OCI-M2 (cell line): ENCODE measurements around the gene MYH9.
"Not testable (repeated sequence)": the region's sequence is repeated elsewhere in the genome, so short reads cannot be mapped to it uniquely, and the experiment has no call there.

ENCODE experiments used
- DNase-seq: peaks from one replicate; lab custom pipeline; 2025; ENCODE audit not compliant: unreplicated experiment; lab: John Stamatoyannopoulos, UW

Gene MYH9

GRCh38 chr22:36253523-36254490 lies 134.0 kb downstream of the MYH9 start:
- no peak for DNase-seq

- no peak for DNase-seq
Measured at GRCh38 chr22:36252754-36253522, 134.8 kb downstream of the MYH9 start, which contains the start of gene APOL1. Gene APOL1 (plus strand): TSS chr22:36253133. CDS start chr22:36254956, 1,823 bp downstream.

- DNase-seq: not testable (repeated sequence)
Measured at GRCh38 chr22:36251979-36252608, 135.7 kb downstream of the MYH9 start.

- not testable (repeated sequence) for DNase-seq
Measured at GRCh38 chr22:36250292-36250960, 137.3 kb downstream of the MYH9 start.

GRCh38 chr22:36249160-36249559 lies 138.6 kb downstream of the MYH9 start:
- no peak for DNase-seq

- no peak for DNase-seq
Measured at GRCh38 chr22:36247955-36248354, 139.8 kb downstream of the MYH9 start.

- DNase-seq: no peak
Measured at GRCh38 chr22:36246718-36247117, 141.0 kb downstream of the MYH9 start.

- no peak for DNase-seq
Measured at GRCh38 chr22:36245805-36246356, 141.9 kb downstream of the MYH9 start.

GRCh38 chr22:36244522-36245391 lies 143.0 kb downstream of the MYH9 start:
- DNase-seq: no peak

- DNase-seq: no peak
Measured at GRCh38 chr22:36243986-36244385, 143.8 kb downstream of the MYH9 start.

- peak; percentile 33 for DNase-seq
Measured at GRCh38 chr22:36239401-36240171, 148.2 kb downstream of the MYH9 start, which contains the start of gene APOL2. Gene APOL2 (minus strand): TSS chr22:36239527. CDS start chr22:36233162, 6,365 bp downstream.

- no peak for DNase-seq
Measured at GRCh38 chr22:36239150-36239400, 148.7 kb downstream of the MYH9 start.

- no peak for DNase-seq
Measured at GRCh38 chr22:36238373-36239149, 149.2 kb downstream of the MYH9 start.

- no peak for DNase-seq
Measured at GRCh38 chr22:36237462-36238372, 150.1 kb downstream of the MYH9 start.

- DNase-seq: no peak
Measured at GRCh38 chr22:36236388-36237319, 151.1 kb downstream of the MYH9 start.

- DNase-seq: no peak
Measured at GRCh38 chr22:36235585-36235984, 152.2 kb downstream of the MYH9 start.
